ENCODE results near the gene DNAJB1. TPM values are rescaled to one million over a fixed set of nuclear protein-coding genes. Genes with fewer than 3 reads are reported as not detected.
A peak's percentile ranks its signal among the peaks of the same experiment; 100 is the strongest.

The DNAJB1 gene
- total and polyA plus RNA-seq, 2 of the 13 experiments (the other 11 are each of a cell fraction or from before 2014, with no cell fraction given), result 87.5 to 97.3 TPM

DNA sequence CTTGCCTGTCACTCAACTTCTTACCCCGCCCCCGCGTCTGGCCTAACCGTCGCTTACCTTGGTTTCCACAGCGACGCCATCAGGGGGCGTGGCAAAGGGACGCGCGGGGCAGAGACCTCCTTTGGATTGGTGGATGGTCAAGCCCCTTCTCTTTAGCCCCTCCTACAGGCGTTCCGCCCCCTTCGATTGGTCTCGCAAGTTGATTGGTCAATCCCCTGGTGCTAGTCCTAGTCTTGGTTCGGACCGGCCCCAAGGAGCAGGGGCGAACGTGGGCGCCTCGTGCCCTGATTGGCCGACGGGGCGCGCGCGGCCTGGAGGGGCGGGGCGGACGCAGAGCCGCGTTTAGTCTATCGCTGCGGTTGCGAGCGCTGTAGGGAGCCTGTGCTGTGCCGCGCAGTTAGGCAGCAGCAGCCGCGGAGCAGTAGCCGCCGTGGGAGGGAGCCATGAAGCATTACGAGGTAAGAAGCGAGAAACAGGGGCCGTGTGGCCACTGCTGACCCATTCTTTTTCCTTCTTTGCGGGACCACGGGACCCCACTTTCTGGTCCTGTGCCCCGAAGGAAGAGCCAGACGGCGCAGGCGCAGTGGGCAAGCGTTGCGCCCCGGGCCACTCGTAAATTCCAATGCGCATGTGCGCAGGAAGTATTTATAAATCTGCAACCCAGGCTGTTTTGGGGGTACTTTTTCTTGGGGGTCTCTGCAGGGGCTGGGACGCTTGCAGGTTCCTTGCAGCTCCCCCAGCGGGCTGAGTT, 11.2 kb upstream of the DNAJB1 start, which contains the start of gene TECR (continued):
- TF ChIP-seq, protein P1, sequence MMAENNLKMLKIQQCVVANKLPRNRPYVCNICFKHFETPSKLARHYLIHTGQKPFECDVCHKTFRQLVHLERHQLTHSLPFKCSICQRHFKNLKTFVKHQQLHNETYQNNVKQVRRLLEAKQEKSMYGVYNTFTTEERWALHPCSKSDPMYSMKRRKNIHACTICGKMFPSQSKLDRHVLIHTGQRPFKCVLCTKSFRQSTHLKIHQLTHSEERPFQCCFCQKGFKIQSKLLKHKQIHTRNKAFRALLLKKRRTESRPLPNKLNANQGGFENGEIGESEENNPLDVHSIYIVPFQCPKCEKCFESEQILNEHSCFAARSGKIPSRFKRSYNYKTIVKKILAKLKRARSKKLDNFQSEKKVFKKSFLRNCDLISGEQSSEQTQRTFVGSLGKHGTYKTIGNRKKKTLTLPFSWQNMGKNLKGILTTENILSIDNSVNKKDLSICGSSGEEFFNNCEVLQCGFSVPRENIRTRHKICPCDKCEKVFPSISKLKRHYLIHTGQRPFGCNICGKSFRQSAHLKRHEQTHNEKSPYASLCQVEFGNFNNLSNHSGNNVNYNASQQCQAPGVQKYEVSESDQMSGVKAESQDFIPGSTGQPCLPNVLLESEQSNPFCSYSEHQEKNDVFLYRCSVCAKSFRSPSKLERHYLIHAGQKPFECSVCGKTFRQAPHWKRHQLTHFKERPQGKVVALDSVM (CRISPR knock-in tag; IDR thresholded peaks at IDR 0.05), result no peak
- peak; percentile 97 for TF ChIP-seq POLR2AphosphoS5 (IDR thresholded peaks at IDR 0.05; ENCODE audit: low read depth, low read length)
- no peak; the same call in 1 of the 2 replicates for TF ChIP-seq ZNF747 (CRISPR knock-in tag; IDR thresholded peaks at IDR 0.05; ENCODE audit: borderline replicate concordance)
- peak; percentile 86; the same call in 1 of the 2 replicates for TF ChIP-seq ERF (CRISPR knock-in tag; IDR thresholded peaks at IDR 0.05)
- no peak for TF ChIP-seq ZNF3 (CRISPR knock-in tag; IDR thresholded peaks at IDR 0.05)
- TF ChIP-seq ZNF350 (CRISPR knock-in tag; IDR thresholded peaks at IDR 0.05; ENCODE audit: borderline replicate concordance, low read depth), result peak; percentile 68; the same call in 1 of the 2 replicates
- TF ChIP-seq FOXA1 (IDR thresholded peaks at IDR 0.05), result no peak
- no peak for TF ChIP-seq FOXA1 (CRISPR knock-in tag; IDR thresholded peaks at IDR 0.05)
- TF ChIP-seq, protein P2, sequence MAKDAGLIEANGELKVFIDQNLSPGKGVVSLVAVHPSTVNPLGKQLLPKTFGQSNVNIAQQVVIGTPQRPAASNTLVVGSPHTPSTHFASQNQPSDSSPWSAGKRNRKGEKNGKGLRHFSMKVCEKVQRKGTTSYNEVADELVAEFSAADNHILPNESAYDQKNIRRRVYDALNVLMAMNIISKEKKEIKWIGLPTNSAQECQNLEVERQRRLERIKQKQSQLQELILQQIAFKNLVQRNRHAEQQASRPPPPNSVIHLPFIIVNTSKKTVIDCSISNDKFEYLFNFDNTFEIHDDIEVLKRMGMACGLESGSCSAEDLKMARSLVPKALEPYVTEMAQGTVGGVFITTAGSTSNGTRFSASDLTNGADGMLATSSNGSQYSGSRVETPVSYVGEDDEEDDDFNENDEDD (CRISPR knock-in tag; IDR thresholded peaks at IDR 0.05; ENCODE audit: borderline replicate concordance), result peak; percentile 81; the same call in 1 of the 2 replicates
- no peak for TF ChIP-seq WIZ (CRISPR knock-in tag; IDR thresholded peaks at IDR 0.05)
- no peak for TF ChIP-seq RORA (CRISPR knock-in tag; IDR thresholded peaks at IDR 0.05)
- no peak for TF ChIP-seq THYN1 (CRISPR knock-in tag; IDR thresholded peaks at IDR 0.05; ENCODE audit: borderline replicate concordance, low read depth)
- TF ChIP-seq STAT5B (CRISPR knock-in tag; IDR thresholded peaks at IDR 0.05), result no peak
- peak; percentile 85; the same call in 1 of the 2 replicates for TF ChIP-seq ZFX (CRISPR knock-in tag; IDR thresholded peaks at IDR 0.05; ENCODE audit: low read depth)
- peak; percentile 56; the same call in 1 of the 2 replicates for TF ChIP-seq PHF20 (CRISPR knock-in tag; IDR thresholded peaks at IDR 0.05)
- peak; percentile 93 for TF ChIP-seq NFYC (CRISPR knock-in tag; IDR thresholded peaks at IDR 0.05)
- TF ChIP-seq ZNF232 (CRISPR knock-in tag; IDR thresholded peaks at IDR 0.05; ENCODE audit: borderline replicate concordance), result no peak
- peak; percentile 60; the same call in 1 of the 2 replicates for TF ChIP-seq NFKB2 (CRISPR knock-in tag; IDR thresholded peaks at IDR 0.05; ENCODE audit: borderline replicate concordance)
- TF ChIP-seq REPIN1 (CRISPR knock-in tag; IDR thresholded peaks at IDR 0.05; ENCODE audit: borderline replicate concordance, low read depth), result no peak
- TF ChIP-seq, protein P3, sequence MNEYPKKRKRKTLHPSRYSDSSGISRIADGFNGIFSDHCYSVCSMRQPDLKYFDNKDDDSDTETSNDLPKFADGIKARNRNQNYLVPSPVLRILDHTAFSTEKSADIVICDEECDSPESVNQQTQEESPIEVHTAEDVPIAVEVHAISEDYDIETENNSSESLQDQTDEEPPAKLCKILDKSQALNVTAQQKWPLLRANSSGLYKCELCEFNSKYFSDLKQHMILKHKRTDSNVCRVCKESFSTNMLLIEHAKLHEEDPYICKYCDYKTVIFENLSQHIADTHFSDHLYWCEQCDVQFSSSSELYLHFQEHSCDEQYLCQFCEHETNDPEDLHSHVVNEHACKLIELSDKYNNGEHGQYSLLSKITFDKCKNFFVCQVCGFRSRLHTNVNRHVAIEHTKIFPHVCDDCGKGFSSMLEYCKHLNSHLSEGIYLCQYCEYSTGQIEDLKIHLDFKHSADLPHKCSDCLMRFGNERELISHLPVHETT (CRISPR knock-in tag; conservative IDR thresholded peaks at IDR 0.05), result no peak
- no peak for TF ChIP-seq CHD2 (IDR thresholded peaks at IDR 0.05; ENCODE audit: low read depth, low read length)
- TF ChIP-seq, protein P4, sequence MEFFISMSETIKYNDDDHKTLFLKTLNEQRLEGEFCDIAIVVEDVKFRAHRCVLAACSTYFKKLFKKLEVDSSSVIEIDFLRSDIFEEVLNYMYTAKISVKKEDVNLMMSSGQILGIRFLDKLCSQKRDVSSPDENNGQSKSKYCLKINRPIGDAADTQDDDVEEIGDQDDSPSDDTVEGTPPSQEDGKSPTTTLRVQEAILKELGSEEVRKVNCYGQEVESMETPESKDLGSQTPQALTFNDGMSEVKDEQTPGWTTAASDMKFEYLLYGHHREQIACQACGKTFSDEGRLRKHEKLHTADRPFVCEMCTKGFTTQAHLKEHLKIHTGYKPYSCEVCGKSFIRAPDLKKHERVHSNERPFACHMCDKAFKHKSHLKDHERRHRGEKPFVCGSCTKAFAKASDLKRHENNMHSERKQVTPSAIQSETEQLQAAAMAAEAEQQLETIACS (CRISPR knock-in tag; IDR thresholded peaks at IDR 0.05), result peak; percentile 84
- TF ChIP-seq ZNF225 (CRISPR knock-in tag; IDR thresholded peaks at IDR 0.05), result 0 out of 2 replicates have a peak, but pooled peaks have one; percentile 76
- TF ChIP-seq ZC3H13 (CRISPR knock-in tag; IDR thresholded peaks at IDR 0.05), result no peak
- peak; percentile 42 for TF ChIP-seq IKZF4 (CRISPR knock-in tag; IDR thresholded peaks at IDR 0.05; ENCODE audit: borderline replicate concordance, low read depth, not compliant biosample characterization)
- TF ChIP-seq HNF4A (CRISPR knock-in tag; IDR thresholded peaks at IDR 0.05), result no peak
